Renal pelvis (tissue), 4 donors: ENCODE data around the gene IL13. TPM values are rescaled to one million over a fixed set of nuclear protein-coding genes. Genes with fewer than 3 reads are reported as not detected.

Source experiments
- DNase-seq: peaks from one replicate; pipeline ENCODE4 v3.0.0-alpha.2; 2013
- polyA plus RNA-seq, 3 donors: library from polyadenylated mRNA; unstranded; fragments of 120-200 nt; gene quantifications; one replicate each; pipeline ENCODE4 v1.2.1, GENCODE V29; 2013; ENCODE audit not compliant: insufficient read length in 3 of 3

IL13 gene
- polyA plus RNA-seq, 3 donors = 0.12 TPM; not detected in 2

DNA sequence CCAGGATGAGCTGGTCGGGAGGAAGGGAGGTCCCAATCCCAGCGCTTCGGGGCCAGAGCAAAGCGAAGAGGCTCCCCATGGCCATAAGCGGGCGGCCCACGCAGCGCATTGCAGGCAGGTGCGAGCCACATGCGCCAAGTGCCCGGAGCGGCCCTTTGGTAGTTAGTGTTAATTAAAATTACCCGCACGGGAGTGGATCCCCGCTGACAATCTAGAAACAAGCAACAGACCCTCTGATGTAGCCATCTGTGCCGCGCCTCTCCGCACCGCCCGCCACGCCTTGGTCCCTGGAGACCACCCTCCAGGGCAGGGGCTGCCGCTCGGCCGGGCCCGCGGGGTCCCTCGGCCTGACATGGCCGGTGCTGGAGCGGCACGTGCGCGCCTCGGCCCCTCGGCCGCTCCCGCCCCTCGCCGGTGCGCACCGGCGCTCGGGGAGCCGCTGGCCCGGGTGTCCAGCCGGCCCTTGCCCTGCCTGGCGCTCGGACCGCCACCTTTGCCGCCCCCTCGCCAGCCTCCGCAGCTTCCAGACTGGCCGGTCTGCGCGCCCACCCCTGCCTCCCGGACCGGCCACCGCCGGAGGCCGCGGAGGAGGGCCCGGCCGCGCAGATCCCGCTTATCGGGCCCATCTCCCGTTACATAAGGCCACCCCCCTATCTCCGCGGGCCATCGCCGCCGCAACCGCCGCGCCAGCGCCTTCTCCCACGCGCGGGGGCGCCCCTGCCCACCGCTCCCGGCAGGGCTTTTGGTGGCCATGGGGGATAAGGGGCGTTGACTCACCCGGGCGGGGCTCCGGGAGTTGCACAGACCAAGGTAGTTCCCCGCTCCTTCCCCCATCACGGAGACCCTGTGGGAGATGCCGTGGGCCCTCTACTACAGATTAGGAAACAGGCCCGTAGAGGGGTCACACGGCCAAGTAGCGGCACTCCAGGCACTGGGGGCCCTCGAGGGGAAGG, 1.9 kb upstream of the IL13 start:
- no peak for DNase-seq

DNA sequence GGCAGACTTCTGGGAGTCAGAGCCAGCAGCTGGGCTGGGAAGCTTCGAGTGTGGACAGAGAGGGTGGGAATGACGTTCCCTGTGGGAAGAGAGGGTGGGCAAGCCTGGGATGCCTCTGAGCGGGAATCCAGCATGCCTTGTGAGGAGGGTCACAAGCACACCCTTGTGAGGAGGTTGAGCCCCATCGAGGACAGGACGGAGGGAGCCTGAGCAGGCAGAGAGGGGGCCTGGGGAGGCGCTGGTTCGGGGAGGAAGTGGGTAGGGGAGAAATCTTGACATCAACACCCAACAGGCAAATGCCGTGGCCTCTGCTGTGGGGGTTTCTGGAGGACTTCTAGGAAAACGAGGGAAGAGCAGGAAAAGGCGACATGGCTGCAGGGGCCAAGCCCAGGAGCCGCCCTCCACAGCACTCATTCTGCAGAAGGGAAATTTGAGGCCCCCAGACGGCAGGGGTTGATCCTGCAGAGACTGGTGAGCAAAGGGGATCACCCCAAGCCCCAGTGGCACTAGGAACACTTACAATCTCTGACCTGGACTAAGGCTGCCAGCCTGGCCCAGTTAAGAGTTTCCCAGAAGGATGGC, 1.1 kb upstream of the IL13 start:
- no peak for DNase-seq

DNA sequence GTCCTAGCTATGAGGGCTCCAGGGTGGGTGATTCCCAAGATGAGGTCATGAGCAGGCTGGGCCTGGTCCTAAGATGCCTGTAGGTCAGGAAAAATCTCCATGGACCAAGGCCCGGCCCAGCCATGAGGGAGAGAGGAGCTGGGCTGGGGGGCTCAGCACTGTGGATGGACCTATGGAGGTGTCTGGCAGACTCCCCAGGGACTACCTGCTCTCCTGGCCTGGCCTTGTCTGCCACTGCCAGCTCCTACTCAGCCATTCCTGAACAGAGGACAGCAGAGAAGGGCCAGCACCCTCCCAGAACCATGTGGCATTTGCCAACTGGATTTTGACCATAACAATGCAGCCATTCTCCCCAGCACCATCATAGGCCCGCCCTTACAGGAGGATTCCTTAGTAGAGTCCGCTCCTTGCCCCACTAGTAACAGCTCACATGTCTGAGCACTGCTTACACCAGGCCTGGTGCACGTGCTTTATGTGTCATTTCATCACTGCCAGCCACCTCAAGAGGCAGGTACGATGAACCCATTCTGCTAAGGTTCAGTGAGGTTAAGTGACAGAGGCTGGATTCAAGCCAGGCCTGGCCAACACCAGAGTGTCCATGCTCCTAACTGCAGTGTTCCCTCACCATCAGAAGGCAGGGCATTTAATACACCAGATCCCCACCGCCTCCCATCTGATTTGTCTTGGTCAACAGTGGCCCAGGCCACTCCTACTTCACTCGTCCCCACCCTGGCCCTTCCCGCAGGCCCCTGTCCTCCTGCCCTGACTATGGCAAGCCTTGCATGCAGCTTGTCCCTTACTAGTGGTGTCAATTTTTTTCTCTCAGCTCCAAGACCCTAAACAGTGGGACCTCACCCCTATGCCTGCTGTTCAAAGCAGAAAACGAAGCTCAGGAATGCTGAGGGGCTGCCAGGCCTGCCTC, 669 bp downstream of the IL13 start:
- no peak for DNase-seq

DNA sequence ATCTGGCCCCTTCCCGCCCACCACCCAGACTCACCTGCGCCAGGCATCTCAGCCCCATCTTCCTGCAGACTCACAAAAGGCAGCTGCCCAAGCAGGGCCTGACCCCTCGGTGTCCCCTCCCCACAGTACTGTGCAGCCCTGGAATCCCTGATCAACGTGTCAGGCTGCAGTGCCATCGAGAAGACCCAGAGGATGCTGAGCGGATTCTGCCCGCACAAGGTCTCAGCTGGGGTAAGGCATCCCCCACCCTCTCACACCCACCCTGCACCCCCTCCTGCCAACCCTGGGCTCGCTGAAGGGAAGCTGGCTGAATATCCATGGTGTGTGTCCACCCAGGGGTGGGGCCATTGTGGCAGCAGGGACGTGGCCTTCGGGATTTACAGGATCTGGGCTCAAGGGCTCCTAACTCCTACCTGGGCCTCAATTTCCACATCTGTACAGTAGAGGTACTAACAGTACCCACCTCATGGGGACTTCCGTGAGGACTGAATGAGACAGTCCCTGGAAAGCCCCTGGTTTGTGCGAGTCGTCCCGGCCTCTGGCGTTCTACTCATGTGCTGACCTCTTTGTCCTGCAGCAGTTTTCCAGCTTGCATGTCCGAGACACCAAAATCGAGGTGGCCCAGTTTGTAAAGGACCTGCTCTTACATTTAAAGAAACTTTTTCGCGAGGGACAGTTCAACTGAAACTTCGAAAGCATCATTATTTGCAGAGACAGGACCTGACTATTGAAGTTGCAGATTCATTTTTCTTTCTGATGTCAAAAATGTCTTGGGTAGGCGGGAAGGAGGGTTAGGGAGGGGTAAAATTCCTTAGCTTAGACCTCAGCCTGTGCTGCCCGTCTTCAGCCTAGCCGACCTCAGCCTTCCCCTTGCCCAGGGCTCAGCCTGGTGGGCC, 1.9 kb downstream of the IL13 start:
- DNase-seq = no peak

DNA sequence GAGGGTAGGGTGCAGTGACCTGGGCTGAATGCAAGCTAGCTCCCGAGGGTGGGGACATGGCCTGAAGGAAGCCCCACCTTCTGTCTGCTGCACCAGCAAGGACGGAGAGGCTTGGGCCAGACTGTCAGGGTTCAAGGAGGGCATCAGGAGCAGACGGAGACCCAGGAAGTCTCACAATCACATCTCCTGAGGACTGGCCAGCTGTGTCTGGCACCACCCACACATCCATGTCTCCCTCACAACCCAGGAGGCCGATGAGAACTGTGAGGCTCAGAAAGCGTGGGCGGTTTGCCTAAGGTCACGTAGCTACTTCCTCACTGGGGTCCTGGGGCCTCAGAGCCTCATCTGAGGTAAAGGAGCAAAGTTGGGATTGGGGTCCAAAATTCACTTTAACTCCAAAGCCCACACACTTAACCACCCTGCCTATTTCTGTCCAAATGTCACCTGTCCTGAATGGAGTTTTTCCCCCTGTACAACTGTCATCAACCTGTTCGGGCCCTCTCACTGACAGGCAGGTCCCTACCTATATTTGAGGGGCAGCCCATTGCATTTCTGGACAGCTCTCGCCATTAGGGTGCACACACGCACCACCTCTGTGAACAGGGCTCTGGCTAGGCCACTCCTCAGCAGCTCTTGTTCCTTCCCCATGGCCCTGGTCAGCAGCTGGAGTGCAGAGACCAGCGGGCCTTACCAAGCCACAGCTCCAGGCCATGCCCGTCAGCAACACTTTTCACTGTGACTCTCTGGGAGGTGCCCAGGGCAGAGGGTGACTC, 3.4 kb downstream of the IL13 start:
- no peak for DNase-seq

DNA sequence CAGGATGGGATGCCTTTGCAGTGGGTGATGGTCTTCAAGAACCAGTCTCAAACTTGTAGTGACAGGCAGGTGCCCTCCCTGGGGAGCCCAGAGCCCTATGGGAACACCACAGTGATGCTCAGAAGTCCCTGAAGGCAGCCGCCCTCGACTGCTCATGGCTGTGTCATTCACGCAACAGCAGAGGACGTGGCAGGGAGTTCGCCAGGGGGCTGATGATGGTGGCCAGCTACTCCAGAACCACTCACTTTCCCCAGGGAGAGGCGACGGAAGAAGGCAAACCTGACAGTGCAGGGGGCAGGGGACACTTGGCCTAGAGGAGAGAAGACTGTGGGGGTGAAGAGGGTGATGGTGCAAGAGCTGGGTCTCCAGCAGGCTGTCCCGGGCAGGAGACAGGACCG, 4.0 kb downstream of the IL13 start:
- DNase-seq = no peak

DNA sequence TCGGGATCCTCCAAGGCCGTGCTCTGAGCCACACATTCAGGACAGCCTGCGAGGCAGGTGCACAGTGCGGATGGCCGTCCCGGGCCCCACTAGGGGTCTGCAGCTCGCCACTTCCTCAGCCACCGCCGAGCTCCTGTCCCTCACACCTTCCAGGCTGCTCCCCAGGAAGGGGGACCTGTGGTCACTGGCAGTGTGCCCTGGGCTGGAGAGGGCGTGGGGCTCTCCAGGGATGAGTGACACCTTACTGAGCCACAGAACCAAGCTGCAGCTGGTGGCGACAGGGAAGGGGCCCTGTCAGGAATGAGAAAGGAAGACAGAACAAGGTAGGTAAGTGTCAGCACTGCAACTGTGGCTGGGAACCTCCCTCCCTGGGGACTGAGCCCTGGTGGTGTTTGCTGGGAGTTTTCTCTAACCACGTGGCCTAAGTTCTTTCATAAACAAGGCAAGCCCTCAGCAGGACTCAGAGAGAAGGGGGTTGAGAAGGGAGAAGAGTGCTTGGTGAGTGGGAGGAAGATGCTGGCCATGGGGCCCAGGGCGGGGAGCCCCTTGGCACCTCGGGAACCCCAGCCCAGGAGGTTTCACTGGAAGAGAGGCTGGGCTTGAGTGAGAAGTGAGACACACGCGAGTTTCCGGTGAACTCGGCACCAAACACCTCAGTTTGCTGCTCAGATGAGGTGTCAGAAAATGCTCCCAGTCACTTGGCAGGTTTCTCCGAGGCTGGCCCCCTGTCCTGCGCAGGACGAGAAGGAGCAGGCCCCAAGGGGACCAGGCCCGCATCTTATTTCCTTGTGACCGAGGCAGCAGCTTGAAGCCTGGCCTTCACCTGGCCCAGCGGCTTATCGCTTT, 5.2 kb downstream of the IL13 start:
- DNase-seq = no peak

DNA sequence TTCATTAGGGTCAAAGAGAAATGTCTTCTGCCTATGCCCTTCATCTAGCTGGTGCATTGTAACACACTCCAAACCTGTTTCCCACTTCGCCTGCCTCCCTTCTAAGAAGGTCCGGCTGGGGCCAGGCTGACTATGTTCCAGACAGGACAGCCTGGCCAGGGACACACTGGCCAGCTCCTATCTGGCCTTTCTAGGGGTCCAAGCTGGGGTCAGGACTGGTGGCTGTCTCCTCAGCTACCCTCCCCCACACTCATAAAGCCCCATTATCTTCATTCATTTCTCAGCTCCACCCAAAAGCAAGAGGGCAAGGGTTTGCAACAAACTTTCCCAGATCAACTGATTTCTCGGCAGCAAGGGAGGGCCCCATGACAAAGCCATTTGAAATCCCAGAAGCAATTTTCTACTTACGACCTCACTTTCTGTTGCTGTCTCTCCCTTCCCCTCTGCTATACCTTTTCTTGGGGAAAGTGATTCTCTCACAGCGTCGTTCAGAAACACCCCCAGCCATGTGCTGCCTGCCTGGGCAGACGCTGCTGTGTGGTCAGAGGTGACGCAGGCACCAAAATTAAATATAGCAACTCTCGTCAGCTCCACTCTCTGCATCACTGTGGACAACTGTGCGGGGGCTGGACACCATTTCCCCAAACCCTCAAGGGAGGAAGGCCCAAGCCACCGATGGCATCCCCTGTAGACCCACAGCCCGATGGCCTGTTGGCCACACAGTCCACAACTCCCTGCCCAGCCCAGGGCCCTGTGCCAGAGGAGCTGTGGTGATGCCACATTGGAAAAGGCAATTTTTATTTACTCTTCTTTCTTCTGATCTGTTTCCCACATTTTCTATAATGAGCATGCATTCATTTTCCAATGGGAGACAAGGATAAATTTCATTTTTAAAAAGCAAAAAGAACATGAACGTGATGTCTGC, 6.1 kb downstream of the IL13 start:
- no peak for DNase-seq

DNA sequence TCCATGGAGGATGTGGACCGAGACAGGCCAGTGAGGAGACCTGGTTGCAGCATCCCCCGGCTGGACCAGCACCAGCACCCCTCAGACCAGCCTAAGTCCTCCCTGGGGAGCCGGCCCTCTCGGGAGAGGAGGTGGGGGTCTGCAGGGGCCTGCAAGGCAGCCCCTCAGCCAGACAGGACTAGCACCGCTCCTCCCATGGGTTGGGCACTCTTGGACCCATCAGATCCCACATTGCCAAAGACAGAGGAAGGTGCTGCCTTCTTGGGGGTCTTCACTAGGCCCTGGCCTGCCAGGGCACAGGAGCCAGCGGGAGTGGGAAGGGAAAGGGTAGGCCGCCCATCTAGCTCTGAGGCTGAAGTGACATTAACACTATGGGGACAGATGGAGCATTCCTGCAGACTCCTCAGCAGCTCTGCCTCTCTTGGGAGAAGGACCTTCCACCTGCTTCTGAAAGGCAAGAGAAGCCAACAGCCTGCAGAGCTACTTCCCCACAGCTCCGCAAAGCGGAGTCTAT, 6.8 kb downstream of the IL13 start:
- DNase-seq = no peak

DNA sequence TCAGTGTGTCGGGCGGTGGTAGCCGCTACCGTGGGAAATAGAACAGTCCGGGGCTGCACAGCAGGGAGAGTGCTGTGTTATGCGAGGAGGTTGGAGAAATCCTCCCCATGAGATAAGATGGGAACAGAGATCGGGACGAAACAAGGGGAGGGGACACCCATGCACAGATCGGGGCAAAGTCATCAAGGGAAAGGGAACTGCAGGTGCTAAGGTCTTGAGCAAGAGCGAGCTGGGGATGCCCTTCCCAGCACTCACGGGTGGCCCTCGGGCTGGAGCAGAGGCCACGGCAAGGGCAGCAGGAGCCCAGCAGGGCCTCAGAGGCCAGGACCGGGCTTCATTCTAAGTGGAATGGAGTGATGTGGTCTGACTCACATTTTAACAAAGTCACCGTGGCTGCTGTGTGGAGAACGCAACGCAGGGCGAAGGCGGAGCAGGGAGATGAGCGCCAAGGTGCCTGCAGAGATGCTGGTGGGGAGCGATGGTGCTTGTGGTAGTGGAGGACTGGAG, 7.7 kb downstream of the IL13 start:
- DNase-seq = no peak

DNA sequence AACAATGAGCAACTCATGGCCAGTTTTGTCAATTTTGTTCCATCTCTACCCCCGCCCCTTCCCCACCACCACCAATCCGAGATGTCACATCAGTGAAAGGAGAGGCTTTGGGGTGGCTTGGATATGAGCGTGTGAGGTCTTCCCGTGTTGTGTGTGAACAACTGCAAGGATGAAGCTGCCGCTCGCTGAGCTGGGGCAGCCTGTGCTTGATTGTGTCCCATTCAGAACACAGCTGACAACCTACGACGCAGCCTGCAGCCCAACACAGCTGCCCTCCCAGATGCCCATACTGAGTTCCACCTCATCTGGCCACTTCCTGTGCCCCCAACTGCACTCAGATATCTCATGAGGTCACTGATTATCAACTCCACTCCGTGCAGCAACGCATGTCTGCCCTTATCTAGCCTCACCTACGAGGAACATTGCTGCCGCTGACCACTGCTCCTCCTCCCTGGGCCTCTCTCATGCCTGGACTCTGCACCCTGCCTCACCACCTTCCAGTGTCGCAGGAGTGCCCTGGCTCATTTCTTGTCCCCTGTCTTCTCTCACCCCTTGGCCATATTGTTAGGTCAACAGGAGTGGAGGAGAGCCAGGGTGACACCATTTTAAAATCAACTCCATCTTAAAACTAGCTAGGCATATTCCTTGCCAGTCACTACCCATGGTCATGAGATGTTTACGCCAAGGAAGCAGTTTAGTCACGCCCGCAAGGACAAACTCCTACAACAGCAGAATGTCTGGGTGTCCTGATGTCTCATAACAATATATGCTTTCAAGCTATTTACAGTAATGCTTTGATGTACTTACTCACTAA, 8.5 kb downstream of the IL13 start:
- DNase-seq = no peak

DNA sequence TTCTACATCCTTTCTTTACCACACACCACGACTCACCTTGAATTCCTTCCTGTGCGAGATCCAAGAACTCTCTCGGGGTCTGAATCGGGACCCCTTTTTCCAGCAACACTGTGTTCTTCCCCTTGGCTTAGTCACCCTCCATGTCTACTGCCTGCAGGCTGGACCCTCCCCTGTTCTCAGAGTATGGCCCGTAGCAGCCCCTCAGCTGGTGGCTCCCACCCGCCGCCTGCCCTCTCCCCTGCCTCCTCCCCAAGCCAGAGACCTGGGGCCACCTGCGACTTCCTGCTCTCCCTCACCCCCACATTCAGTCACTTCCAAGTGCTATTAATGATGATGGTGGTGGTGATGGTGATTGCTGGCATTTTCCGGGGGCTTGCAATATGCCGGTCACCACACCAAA, 9.3 kb downstream of the IL13 start:
- DNase-seq = no peak

DNA sequence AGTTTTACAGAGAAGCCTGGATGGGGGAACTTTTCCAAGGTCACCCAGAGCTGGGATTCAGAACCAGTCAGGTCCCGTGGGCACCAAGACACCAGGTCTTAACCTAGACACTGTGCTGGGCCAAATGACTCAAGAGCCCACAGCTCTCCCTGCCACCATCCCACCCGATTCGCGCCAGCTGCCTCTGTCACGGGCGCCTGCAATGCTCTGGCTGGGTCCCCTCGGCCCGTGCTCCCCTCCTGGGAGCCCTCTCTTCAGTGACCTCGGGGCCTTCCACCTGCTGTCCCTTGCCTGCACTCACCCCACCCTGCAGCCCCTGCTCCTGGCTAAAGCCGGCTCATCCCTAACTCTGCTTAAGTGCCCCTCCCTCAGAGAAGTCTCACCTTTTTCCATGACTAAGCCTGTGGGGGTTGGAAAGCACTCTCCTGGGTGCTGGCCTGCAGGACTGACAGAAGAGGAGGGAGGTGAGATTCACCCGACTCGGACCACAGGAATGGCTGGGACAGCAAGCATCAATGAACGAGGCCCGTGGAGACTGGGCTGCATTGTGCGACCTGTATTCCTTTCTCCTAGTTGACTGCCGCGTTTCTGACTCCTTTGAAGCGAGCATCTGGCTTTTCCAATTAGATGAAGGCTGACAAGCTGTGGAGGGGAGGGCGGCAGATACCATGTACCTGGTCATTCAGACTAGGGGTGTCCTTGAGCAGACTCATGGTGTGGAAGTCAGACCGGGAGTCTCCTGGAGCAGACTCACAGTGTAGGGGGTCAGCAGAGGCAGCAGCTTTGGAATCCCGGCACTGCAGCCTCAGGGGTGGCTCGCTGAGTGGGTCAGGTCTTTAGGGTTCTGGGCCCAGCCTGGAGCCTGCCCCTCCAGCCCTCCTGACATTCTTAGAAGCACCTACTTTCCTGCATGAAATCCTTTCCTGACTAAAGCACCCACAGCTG, 10.1 kb downstream of the IL13 start:
- no peak for DNase-seq

DNA sequence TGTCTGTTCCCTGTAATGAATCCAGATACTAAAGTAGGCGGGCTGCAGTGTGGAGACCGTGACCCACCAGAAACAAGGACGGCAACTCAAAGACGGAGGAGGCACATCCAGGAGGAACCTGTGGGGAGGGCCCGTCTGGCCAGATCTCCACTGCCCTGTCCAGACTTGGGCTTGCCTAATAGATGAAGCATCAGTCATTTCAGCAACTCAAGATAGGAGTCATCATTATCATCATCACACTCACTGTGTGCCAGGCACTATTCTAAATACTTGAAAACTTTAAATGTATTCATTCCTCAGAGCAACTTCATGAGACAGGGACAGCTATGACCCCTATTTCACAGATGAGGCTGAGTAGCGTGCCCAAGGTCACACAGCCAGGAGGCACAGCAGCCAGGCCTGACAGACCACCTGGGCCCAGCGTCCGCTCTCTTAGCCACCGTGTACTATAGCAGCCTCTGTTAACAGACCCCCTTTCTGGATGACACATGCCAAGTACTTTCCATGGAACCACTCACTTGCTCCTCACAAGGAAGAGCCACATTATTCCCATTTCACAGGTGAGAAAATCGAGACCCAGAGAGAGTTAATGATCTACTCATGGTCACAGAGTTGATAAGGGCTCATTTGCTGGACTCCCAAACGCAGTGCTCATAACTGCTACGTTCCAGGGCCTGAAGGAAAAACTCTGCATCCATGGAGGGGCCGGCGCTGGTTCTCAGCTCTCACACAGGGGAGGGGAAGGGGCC, 10.9 kb downstream of the IL13 start:
- no peak for DNase-seq

DNA sequence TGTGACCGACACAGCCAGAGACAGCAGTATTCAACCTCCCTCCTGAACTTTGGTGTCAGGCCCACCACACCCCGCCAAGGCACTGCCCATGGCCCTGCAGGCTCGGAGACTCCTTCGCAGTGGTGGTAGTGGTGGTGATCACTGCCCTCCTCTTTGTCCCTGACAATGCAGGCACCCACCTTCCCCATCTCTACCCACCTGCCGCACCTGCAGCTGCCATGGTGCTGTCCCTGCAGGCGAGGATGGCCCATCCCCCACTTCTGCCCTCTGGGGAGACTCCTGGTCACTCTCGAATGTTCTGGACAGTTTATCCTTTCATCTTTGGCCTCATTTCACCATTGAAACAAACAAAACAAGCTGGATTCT, 11.5 kb downstream of the IL13 start:
- no peak for DNase-seq
